ENCODE results near the gene ASTN2.

GRCh38 chr9:116635908-116636307 is 778.9 kb downstream of the ASTN2 start:
- TF ChIP-seq POLR2A (IDR thresholded peaks at IDR 0.05; ENCODE audit: low read length) (no peak), GATA1 (IDR thresholded peaks at IDR 0.05; ENCODE audit: low read depth, low read length) (no peak)

Measured in erythroblast (primary cell).